H9 (cell line): ENCODE measurements around the gene GPHA2. TPM values are rescaled to one million over a fixed set of nuclear protein-coding genes. Genes with fewer than 3 reads are reported as not detected.

Source experiments
- DNase-seq: peaks from one replicate; pipeline ENCODE4 v3.0.0-alpha.2; 2017
- H2AFZ ChIP-seq: one replicate; pipeline ENCODE4 v1.6.1; 2013; ENCODE audit warnings: mild to moderate bottlenecking, low read length, control low read depth, moderate library complexity
- H2AK5ac ChIP-seq: 2 replicates; pipeline ENCODE4 v1.6.1; 2013; ENCODE audit warnings: low read length, control low read depth, mixed read lengths; ENCODE audit not compliant: insufficient read length
- H2BK120ac ChIP-seq: one replicate; pipeline ENCODE4 v1.6.1; 2013; ENCODE audit warnings: low read depth, mild to moderate bottlenecking, low read length, control low read depth, inconsistent platforms; ENCODE audit not compliant: poor library complexity, severe bottlenecking
- H2BK12ac ChIP-seq: 2 replicates; pipeline ENCODE4 v1.6.1; 2013; ENCODE audit warnings: low read length, control low read depth, mixed read lengths, low read depth; ENCODE audit not compliant: insufficient read length
- H2BK15ac ChIP-seq: 2 replicates; pipeline ENCODE4 v1.6.1; 2013; ENCODE audit warnings: low read depth, low read length, control low read depth
- H2BK20ac ChIP-seq: one replicate; pipeline ENCODE4 v1.6.1; 2013; ENCODE audit warnings: low read depth, mild to moderate bottlenecking, low read length, control low read depth, inconsistent platforms; ENCODE audit not compliant: poor library complexity, severe bottlenecking
- H2BK5ac ChIP-seq: 2 replicates; pipeline ENCODE4 v1.6.1; 2013; ENCODE audit warnings: low read length, control low read depth, mixed read lengths; ENCODE audit not compliant: insufficient read length
- H3K14ac ChIP-seq: 2 replicates; pipeline ENCODE4 v1.6.1; 2013; ENCODE audit warnings: low read length, control low read depth; ENCODE audit not compliant: insufficient read depth
- H3K18ac ChIP-seq: 2 replicates; pipeline ENCODE4 v1.6.1; 2013; ENCODE audit warnings: low read depth, mild to moderate bottlenecking, mixed read lengths, low read length, control low read depth; ENCODE audit not compliant: insufficient read length
- H3K23ac ChIP-seq: 2 replicates; pipeline ENCODE4 v1.6.1; 2013; ENCODE audit warnings: low read length, control low read depth, mixed read lengths, low read depth; ENCODE audit not compliant: insufficient read length
- H3K23me2 ChIP-seq: 2 replicates; pipeline ENCODE4 v1.6.1; 2013; ENCODE audit warnings: low read depth, mild to moderate bottlenecking, mixed read lengths, low read length, control low read depth; ENCODE audit not compliant: insufficient read length, poor library complexity, severe bottlenecking
- H3K27ac ChIP-seq: 2 replicates; pipeline ENCODE4 v1.5.1; 2013; ENCODE audit warnings: low read length, control low read depth, mixed read lengths, low read depth; ENCODE audit not compliant: insufficient read length
- H3K27me3 ChIP-seq: 2 replicates; pipeline ENCODE4 v1.6.1; 2013; ENCODE audit warnings: low read length, control low read depth, inconsistent platforms; ENCODE audit not compliant: insufficient read depth
- H3K4ac ChIP-seq: 2 replicates; pipeline ENCODE4 v1.6.1; 2013; ENCODE audit warnings: low read depth, mild to moderate bottlenecking, control low read depth, inconsistent platforms, low read length, moderate library complexity
- H3K4me1 ChIP-seq: 2 replicates; pipeline ENCODE4 v1.6.1; 2013; ENCODE audit warnings: low read length, control low read depth, inconsistent platforms; ENCODE audit not compliant: insufficient read depth
- H3K4me2 ChIP-seq: 2 replicates; pipeline ENCODE4 v1.6.1; 2013; ENCODE audit warnings: low read length, control low read depth, mixed read lengths; ENCODE audit not compliant: insufficient read length, insufficient read depth
- H3K56ac ChIP-seq: 2 replicates; pipeline ENCODE4 v1.6.1; 2013; ENCODE audit warnings: low read depth, mild to moderate bottlenecking, mixed read lengths, low read length, control low read depth; ENCODE audit not compliant: insufficient read length
- H3K79me1 ChIP-seq: 2 replicates; pipeline ENCODE4 v1.6.1; 2013; ENCODE audit warnings: low read depth, mild to moderate bottlenecking, moderate library complexity, low read length, control low read depth, inconsistent platforms; ENCODE audit not compliant: insufficient read depth, poor library complexity, severe bottlenecking
- H3K79me2 ChIP-seq: 2 replicates; pipeline ENCODE4 v1.6.1; 2013; ENCODE audit warnings: low read length, control low read depth, inconsistent platforms; ENCODE audit not compliant: insufficient read depth
- H3K9ac ChIP-seq: 2 replicates; pipeline ENCODE4 v1.6.1; 2013; ENCODE audit warnings: low read length, control low read depth, mixed read lengths; ENCODE audit not compliant: insufficient read length; ENCODE audit errors: extremely low read depth
- H3K9me3 ChIP-seq: one replicate; pipeline ENCODE4 v1.6.1; 2013; ENCODE audit warnings: low read depth, low read length, inconsistent platforms; ENCODE audit not compliant: control insufficient read depth
- H3T11ph ChIP-seq: one replicate; pipeline ENCODE4 v1.6.1; 2013; ENCODE audit warnings: mild to moderate bottlenecking, low read length, control low read depth, inconsistent platforms
- H4K20me1 ChIP-seq: one replicate; pipeline ENCODE4 v1.6.1; 2013; ENCODE audit not compliant: control insufficient read depth, insufficient read length, insufficient read depth
- H4K5ac ChIP-seq: 2 replicates; pipeline ENCODE4 v1.6.1; 2013; ENCODE audit warnings: low read depth, mild to moderate bottlenecking, mixed read lengths, low read length, control low read depth; ENCODE audit not compliant: insufficient read length
- H4K8ac ChIP-seq: replicated peaks from 2 replicates; pipeline ENCODE4 v1.6.1; 2013; ENCODE audit warnings: low read length, control low read depth, mixed read lengths, low read depth; ENCODE audit not compliant: insufficient read length
- H4K91ac ChIP-seq: 2 replicates; pipeline ENCODE4 v1.6.1; 2013; ENCODE audit warnings: low read depth, mild to moderate bottlenecking, moderate library complexity, mixed read lengths, low read length, control low read depth; ENCODE audit not compliant: insufficient read length
- H3K27ac Mint-ChIP-seq, 3 experiments: 2 replicates in 2 of 3; 3 replicates in 1 of 3; pipeline ENCODE4 v1.8.0; 2020 to 2021; ENCODE audit warnings: mixed read lengths in 3 of 3, mild to moderate bottlenecking in 1 of 3, moderate library complexity in 1 of 3
- H3K27me3 Mint-ChIP-seq: 2 replicates; pipeline ENCODE4 v1.8.0; 2021; ENCODE audit warnings: low read depth, mild to moderate bottlenecking, moderate library complexity, mixed read lengths
- H3K36me3 Mint-ChIP-seq, 3 experiments: 2 replicates in 2 of 3; 3 replicates in 1 of 3; pipeline ENCODE4 v1.8.0; 2020 to 2021; ENCODE audit warnings: low read depth in 3 of 3, mixed read lengths in 3 of 3; ENCODE audit not compliant: insufficient read depth in 1 of 3
- H3K4me1 Mint-ChIP-seq, 2 experiments: 2 replicates each; pipeline ENCODE4 v1.8.0; 2020; ENCODE audit warnings: mixed read lengths in 2 of 2
- H3K4me3 Mint-ChIP-seq, 2 experiments: 2 replicates in 1 of 2; 3 replicates in 1 of 2; pipeline ENCODE4 v1.8.0; 2020 to 2021; ENCODE audit warnings: mild to moderate bottlenecking in 2 of 2, mixed read lengths in 2 of 2, moderate library complexity in 1 of 2
- H3K9me3 Mint-ChIP-seq, 2 experiments: 2 replicates in 1 of 2; 3 replicates in 1 of 2; pipeline ENCODE4 v1.8.0; 2020; ENCODE audit warnings: mild to moderate bottlenecking in 2 of 2, mixed read lengths in 2 of 2, moderate library complexity in 1 of 2
- WGBS: extraction: QIAGEN DNeasy Blood & Tissue Kit; methylation state at CpG from one replicate; pipeline ENCODE4 v1.1.7; 2013; ENCODE audit warnings: missing lambda C conversion rate, low lambda C conversion rate, mixed read lengths; ENCODE audit not compliant: insufficient read length; ENCODE audit errors: extremely low coverage; 5-methylcytosine and 5-hydroxymethylcytosine counted together
- total RNA-seq: library from RNA; stranded (reverse); gene quantifications from 2 replicates; pipeline ENCODE4 v1.2.1, GENCODE V29; 2021
- TF ChIP-seq, protein P1 (sequence below): fragments of 200-600 bp; sonication (generic); conservative IDR thresholded peaks from 3 replicates; pipeline ENCODE4 v1.8.0; 2021; ENCODE audit warnings: antibody characterized with exemption, mild to moderate bottlenecking

GPHA2 gene
- total RNA-seq, 1 experiment from 2014 or later = 2.1 TPM

DNA sequence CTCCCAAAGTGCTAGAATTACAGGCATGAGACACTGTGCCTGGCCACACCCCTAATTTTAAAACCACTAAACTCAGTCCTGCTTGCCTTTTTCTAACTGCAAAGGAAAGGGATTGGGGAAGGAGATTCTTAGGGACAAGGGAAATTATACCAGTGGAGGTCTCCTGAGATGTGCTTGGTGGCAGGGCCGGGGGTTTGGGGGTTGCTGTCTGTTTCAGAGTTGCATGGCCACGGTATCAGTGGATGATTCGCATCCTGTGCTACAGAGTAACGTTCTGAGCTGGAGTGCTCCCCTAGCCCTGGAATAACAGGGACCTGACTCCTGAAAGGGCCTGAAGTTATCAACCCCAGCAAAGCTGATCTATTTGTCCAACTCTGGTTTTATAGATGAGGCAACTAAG is 846 bp upstream of the GPHA2 start:
- Histone ChIP-seq H3K56ac (no peak overlapping the region), H3K79me2 (no peaks in the 10 kb centered on the region), H3T11ph (no peak overlapping the region), H3K23me2 (peaks cover 4% of the 10 kb centered on the region), H3K18ac (no peak overlapping the region), H3K4me2 (no peak overlapping the region), H2BK5ac (no peak overlapping the region), H2AK5ac (no peak overlapping the region), H4K8ac (no peak overlapping the region), H3K4me1 (peaks cover 7% of the 10 kb centered on the region; the same call in 1 of the 2 replicates), H3K9me3 (no peaks in the 10 kb centered on the region), H3K79me1 (no peaks in the 10 kb centered on the region), H2BK15ac (no peak overlapping the region), H2BK120ac (no peak overlapping the region), H4K5ac (no peak overlapping the region), H2BK12ac (no peak overlapping the region), H4K20me1 (no peaks in the 10 kb centered on the region), H3K4ac (no peak overlapping the region), H3K27ac (no peak overlapping the region), H4K91ac (no peak overlapping the region), H2BK20ac (no peak overlapping the region), H3K23ac (no peak overlapping the region), H3K27me3 (no peaks in the 10 kb centered on the region), H3K9ac (no peak overlapping the region), H3K14ac (no peak overlapping the region), H2AFZ (no peak overlapping the region)
- no CpG with 5 or more reads among the region's 4 CpGs for WGBS
- DNase-seq = no peak
- H3K27me3 Mint-ChIP-seq = peaks cover 10% of the 10 kb centered on the region
- no peak overlapping the region; a peak in 1 of 5 replicates for H3K4me3 Mint-ChIP-seq
- peaks cover 0 to 4% (median 0%) of the 10 kb centered on the region in 3 experiments; a peak in 2 of 7 replicates for H3K36me3 Mint-ChIP-seq
- H3K4me1 Mint-ChIP-seq = peaks cover 21 to 51% of the 10 kb centered on the region in 2 experiments
- H3K9me3 Mint-ChIP-seq = no peaks in the 10 kb centered on the region
- H3K27ac Mint-ChIP-seq = no peak overlapping the region
- TF ChIP-seq, protein P1, sequence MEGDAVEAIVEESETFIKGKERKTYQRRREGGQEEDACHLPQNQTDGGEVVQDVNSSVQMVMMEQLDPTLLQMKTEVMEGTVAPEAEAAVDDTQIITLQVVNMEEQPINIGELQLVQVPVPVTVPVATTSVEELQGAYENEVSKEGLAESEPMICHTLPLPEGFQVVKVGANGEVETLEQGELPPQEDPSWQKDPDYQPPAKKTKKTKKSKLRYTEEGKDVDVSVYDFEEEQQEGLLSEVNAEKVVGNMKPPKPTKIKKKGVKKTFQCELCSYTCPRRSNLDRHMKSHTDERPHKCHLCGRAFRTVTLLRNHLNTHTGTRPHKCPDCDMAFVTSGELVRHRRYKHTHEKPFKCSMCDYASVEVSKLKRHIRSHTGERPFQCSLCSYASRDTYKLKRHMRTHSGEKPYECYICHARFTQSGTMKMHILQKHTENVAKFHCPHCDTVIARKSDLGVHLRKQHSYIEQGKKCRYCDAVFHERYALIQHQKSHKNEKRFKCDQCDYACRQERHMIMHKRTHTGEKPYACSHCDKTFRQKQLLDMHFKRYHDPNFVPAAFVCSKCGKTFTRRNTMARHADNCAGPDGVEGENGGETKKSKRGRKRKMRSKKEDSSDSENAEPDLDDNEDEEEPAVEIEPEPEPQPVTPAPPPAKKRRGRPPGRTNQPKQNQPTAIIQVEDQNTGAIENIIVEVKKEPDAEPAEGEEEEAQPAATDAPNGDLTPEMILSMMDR = no peak
